CD4-positive, alpha-beta T cell treated with Interleukin-6 at 100 ng/mL for 8 hours (primary cell): ENCODE measurements around the gene ADGRV1.
"Not testable (repeated sequence)": the region's sequence is repeated elsewhere in the genome, so short reads cannot be mapped to it uniquely, and the experiment has no call there.

Experiments used
- DNase-seq: peaks from one replicate; pipeline ENCODE4 v3.0.0-alpha.2; 2020; ENCODE audit warnings: mixed read lengths, low spot score

Gene ADGRV1

GRCh38 chr5:91000743-91001142, 442.1 kb downstream of the ADGRV1 start:
- no peak for DNase-seq

GRCh38 chr5:91006713-91007112, 448.1 kb downstream of the ADGRV1 start:
- no peak for DNase-seq

GRCh38 chr5:91007251-91007650, 448.7 kb downstream of the ADGRV1 start:
- no peak for DNase-seq

- DNase-seq = no peak
Measured at GRCh38 chr5:91007780-91008402, 449.3 kb downstream of the ADGRV1 start.

- no peak for DNase-seq
Measured at GRCh38 chr5:91010090-91010489, 451.5 kb downstream of the ADGRV1 start.

- no peak for DNase-seq
Measured at GRCh38 chr5:91011029-91011428, 452.4 kb downstream of the ADGRV1 start.

GRCh38 chr5:91012867-91013266, 454.3 kb downstream of the ADGRV1 start:
- DNase-seq = not testable (repeated sequence)

GRCh38 chr5:91016322-91016721, 457.7 kb downstream of the ADGRV1 start:
- no peak for DNase-seq

- DNase-seq = no peak
Measured at GRCh38 chr5:91016954-91017700, 458.5 kb downstream of the ADGRV1 start.

GRCh38 chr5:91018200-91018599, 459.6 kb downstream of the ADGRV1 start:
- no peak for DNase-seq

GRCh38 chr5:91018712-91019371, 460.2 kb downstream of the ADGRV1 start:
- DNase-seq = no peak

- no peak for DNase-seq
Measured at GRCh38 chr5:91020065-91020800, 461.6 kb downstream of the ADGRV1 start.

GRCh38 chr5:91022518-91022917, 463.9 kb downstream of the ADGRV1 start:
- DNase-seq = no peak

GRCh38 chr5:91024206-91024605, 465.6 kb downstream of the ADGRV1 start:
- no peak for DNase-seq

- DNase-seq = no peak
Measured at GRCh38 chr5:91024727-91025126, 466.1 kb downstream of the ADGRV1 start.

GRCh38 chr5:91025449-91025848, 466.9 kb downstream of the ADGRV1 start:
- no peak for DNase-seq

- no peak for DNase-seq
Measured at GRCh38 chr5:91025956-91026355, 467.4 kb downstream of the ADGRV1 start.

- no peak for DNase-seq
Measured at GRCh38 chr5:91026466-91026865, 467.9 kb downstream of the ADGRV1 start.

GRCh38 chr5:91027405-91028139, 469.0 kb downstream of the ADGRV1 start:
- DNase-seq = no peak

- DNase-seq = no peak
Measured at GRCh38 chr5:91028499-91028956, 469.9 kb downstream of the ADGRV1 start.

GRCh38 chr5:91030521-91031401, 472.2 kb downstream of the ADGRV1 start:
- no peak for DNase-seq
